Testis (tissue), 2 donors: ENCODE data around the gene STUM.

Experiments
- CTCF ChIP-seq, 3 experiments: fragments of 450-650 bp in 2 of 3; fragments of 200-600 bp in 1 of 3; sonication (generic) in 1 of 3; IDR thresholded peaks; one replicate each; pipeline ENCODE4 v1.5.1; 2016 to 2019; ENCODE audit warnings: antibody characterized with exemption in 3 of 3, mild to moderate bottlenecking in 2 of 3, moderate library complexity in 1 of 3
- POLR2A ChIP-seq: fragments of 450-650 bp; IDR thresholded peaks from one replicate; pipeline ENCODE4 v1.6.1; 2017; ENCODE audit warnings: antibody characterized with exemption, mild to moderate bottlenecking, moderate library complexity

- TF ChIP-seq CTCF (IDR thresholded peaks at IDR 0.05) (no peak), POLR2A (no peak)
These were observed 99.2 kb downstream of the STUM start for GRCh38 chr1:226647719-226648118.
